ENCODE data around the gene PTPRE.

PTPRE gene

DNA sequence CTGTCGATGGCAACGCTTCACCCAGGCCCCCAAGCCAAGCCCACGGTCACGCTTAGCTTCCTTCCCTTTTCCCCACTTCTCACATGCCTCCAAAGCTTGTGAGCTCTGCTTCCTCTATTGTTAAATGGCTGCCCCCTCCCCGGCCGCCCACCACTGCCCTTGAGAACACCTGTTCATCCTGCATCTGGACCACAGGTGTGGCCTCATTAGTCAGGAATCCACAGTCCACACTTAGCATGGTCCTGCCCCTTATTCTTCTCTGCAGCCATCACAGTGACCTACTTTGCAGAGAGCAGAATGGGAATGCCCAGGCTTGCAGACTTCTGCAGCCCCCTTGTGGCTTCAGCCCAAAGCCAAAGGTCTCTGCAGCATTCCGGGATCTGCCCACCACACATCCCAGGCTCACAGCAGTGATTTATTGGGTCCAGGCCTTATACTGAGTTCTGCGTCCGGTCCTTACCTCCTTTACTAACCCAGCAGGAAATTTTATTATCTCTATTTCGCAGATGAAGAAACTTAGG lies 66.9 kb downstream of the PTPRE start:
- TF ChIP-seq, protein P1, sequence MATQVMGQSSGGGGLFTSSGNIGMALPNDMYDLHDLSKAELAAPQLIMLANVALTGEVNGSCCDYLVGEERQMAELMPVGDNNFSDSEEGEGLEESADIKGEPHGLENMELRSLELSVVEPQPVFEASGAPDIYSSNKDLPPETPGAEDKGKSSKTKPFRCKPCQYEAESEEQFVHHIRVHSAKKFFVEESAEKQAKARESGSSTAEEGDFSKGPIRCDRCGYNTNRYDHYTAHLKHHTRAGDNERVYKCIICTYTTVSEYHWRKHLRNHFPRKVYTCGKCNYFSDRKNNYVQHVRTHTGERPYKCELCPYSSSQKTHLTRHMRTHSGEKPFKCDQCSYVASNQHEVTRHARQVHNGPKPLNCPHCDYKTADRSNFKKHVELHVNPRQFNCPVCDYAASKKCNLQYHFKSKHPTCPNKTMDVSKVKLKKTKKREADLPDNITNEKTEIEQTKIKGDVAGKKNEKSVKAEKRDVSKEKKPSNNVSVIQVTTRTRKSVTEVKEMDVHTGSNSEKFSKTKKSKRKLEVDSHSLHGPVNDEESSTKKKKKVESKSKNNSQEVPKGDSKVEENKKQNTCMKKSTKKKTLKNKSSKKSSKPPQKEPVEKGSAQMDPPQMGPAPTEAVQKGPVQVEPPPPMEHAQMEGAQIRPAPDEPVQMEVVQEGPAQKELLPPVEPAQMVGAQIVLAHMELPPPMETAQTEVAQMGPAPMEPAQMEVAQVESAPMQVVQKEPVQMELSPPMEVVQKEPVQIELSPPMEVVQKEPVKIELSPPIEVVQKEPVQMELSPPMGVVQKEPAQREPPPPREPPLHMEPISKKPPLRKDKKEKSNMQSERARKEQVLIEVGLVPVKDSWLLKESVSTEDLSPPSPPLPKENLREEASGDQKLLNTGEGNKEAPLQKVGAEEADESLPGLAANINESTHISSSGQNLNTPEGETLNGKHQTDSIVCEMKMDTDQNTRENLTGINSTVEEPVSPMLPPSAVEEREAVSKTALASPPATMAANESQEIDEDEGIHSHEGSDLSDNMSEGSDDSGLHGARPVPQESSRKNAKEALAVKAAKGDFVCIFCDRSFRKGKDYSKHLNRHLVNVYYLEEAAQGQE (IDR thresholded peaks at IDR 0.05; ENCODE audit: insufficient read depth in 1 of 2, low read depth in 2 of 2, low read length in 2 of 2) = no peak
- no peak for TF ChIP-seq FOXP2 (optimal IDR thresholded peaks at IDR 0.05; ENCODE audit: borderline replicate concordance, extremely low read depth, extremely low read length, insufficient read depth)
- no peak for TF ChIP-seq TAF1 (IDR thresholded peaks at IDR 0.05; ENCODE audit: borderline replicate concordance, insufficient read depth, low read length)
- TF ChIP-seq SIN3A (IDR thresholded peaks at IDR 0.05; ENCODE audit: borderline replicate concordance, insufficient read depth, low read length) = no peak
- no peak for TF ChIP-seq POLR2AphosphoS5 (IDR thresholded peaks at IDR 0.05; ENCODE audit: low read depth, low read length)

DNA sequence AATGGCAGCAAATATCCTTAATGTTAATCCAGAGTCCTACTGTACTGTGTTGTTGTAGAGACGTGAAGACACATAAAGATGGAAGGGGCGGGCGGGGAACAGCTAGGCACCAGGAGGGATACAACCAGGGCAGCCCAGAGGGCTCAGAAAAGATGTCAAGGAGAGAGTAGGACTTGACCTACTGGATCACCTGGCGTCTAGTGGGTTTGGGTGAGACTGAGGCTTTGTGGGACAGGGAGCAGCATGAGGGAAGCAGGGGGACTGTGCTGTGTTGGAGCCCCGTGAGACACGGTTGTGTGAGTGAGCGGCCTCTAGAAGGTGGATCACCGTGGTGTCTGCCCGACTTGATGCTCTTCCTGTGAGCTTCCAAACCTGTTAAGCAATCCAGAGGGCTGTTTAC lies 68.0 kb downstream of the PTPRE start:
- TF ChIP-seq FOXP2 (optimal IDR thresholded peaks at IDR 0.05; ENCODE audit: borderline replicate concordance, extremely low read depth, extremely low read length, insufficient read depth) (no peak), POLR2AphosphoS5 (IDR thresholded peaks at IDR 0.05; ENCODE audit: low read depth, low read length) (no peak)

DNA sequence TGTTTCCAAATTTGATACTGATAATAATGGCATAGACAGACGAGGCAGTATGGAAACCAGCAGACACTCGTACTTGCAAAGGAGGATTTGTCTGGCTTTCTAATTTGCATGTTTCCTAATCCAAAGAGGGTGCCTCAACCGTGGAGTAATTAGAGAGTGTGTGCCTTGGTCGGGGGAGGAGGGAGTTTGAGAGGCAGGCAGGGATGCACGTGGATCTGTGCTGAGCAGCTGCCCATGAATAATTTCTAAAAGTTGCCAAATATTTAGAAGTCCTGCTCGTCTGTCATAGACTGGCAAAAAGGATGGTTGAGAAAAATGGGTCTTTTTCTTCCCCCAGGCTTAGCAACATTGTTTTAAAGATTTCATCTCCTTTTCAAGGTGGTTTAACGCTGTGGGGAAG lies 69.4 kb downstream of the PTPRE start:
- no peak for TF ChIP-seq POLR2AphosphoS5 (IDR thresholded peaks at IDR 0.05; ENCODE audit: low read depth, low read length)
- TF ChIP-seq FOXP2 (optimal IDR thresholded peaks at IDR 0.05; ENCODE audit: borderline replicate concordance, extremely low read depth, extremely low read length, insufficient read depth) = no peak
- TF ChIP-seq, protein P1 (IDR thresholded peaks at IDR 0.05; ENCODE audit: insufficient read depth in 1 of 2, low read depth in 2 of 2, low read length in 2 of 2) = no peak
- TF ChIP-seq SIN3A (IDR thresholded peaks at IDR 0.05; ENCODE audit: borderline replicate concordance, insufficient read depth, low read length) = no peak
- no peak for TF ChIP-seq TAF1 (IDR thresholded peaks at IDR 0.05; ENCODE audit: borderline replicate concordance, insufficient read depth, low read length)

DNA sequence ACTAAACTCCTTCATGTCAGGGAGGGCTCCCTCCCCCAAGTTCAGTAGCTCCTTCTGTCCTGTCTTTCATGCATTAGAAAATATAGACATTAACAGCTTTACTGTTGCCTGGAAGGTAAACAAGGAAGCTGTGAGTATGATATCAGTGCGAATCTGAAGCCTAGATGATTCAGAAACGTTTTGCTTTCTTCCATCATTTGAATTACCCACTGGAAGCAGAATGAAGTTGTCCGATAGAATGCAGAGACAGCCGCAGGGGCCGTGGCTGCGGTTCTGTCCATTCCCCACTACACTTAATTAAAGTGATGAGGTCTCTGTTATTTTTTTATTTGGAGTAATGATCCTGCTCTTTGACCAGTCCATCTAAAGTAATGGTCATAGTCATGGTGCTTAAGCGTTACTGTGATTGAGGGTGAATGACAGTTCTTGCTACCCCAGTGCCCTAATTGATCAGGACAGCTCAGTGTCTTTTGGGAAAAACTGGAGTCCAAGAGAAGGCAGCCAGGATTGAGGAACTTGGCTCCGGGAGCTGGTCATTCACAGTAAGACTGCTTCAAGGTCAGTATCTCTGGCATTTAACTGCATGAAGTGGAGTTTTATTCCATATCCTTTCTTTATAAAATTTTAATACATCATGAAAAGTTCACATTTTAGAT lies 69.9 kb downstream of the PTPRE start:
- TF ChIP-seq SIN3A (IDR thresholded peaks at IDR 0.05; ENCODE audit: borderline replicate concordance, insufficient read depth, low read length) (no peak), POLR2AphosphoS5 (IDR thresholded peaks at IDR 0.05; ENCODE audit: low read depth, low read length) (no peak), TAF1 (IDR thresholded peaks at IDR 0.05; ENCODE audit: borderline replicate concordance, insufficient read depth, low read length) (no peak), FOXP2 (optimal IDR thresholded peaks at IDR 0.05; ENCODE audit: borderline replicate concordance, extremely low read depth, extremely low read length, insufficient read depth) (no peak)
- TF ChIP-seq, protein P1 (IDR thresholded peaks at IDR 0.05; ENCODE audit: insufficient read depth in 1 of 2, low read depth in 2 of 2, low read length in 2 of 2) = no peak

DNA sequence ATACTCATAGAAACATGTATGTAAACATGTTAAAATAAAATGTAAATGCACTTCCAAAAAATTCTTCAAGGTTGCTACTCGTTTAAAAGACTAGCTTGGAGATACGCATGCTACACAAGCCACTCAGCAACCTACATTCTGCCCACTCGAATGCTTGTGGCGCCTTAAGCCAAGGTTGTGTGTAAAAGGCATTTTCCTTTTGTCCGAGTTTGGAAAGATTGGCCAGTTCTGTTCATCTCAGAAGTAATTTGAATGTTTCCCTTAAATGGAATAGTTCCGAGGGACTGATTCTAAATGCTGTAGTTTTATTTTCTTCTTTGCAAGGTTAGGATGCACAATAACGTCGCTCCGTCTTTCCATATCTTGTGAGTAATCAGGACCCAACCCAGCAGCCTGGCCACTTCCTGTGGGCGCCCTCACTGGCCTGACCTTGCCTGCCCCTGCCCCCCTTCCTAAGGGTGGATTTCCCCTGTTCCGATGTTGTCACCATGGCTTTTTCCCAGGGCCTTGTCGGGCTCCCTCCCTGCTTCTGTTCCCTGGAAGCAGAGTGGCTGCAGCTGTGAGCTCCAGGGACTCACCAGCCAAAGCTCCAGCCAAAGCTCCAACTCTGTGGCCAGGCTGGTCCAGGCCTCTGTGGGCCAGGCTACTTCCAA lies 70.6 kb downstream of the PTPRE start:
- no peak for TF ChIP-seq POLR2AphosphoS5 (IDR thresholded peaks at IDR 0.05; ENCODE audit: low read depth, low read length)
- TF ChIP-seq, protein P1 (IDR thresholded peaks at IDR 0.05; ENCODE audit: insufficient read depth in 1 of 2, low read depth in 2 of 2, low read length in 2 of 2) = no peak
- TF ChIP-seq FOXP2 (optimal IDR thresholded peaks at IDR 0.05; ENCODE audit: borderline replicate concordance, extremely low read depth, extremely low read length, insufficient read depth) = no peak
- no peak for TF ChIP-seq SIN3A (IDR thresholded peaks at IDR 0.05; ENCODE audit: borderline replicate concordance, insufficient read depth, low read length)
- no peak for TF ChIP-seq TAF1 (IDR thresholded peaks at IDR 0.05; ENCODE audit: borderline replicate concordance, insufficient read depth, low read length)

All from PFSK-1 (cell line).